NCI-H1092 (cell line): ENCODE measurements around the gene SNORC.

Experiments
- DNase-seq: peaks from one replicate; lab custom pipeline; 2025; lab: John Stamatoyannopoulos, UW

The SNORC gene

DNA sequence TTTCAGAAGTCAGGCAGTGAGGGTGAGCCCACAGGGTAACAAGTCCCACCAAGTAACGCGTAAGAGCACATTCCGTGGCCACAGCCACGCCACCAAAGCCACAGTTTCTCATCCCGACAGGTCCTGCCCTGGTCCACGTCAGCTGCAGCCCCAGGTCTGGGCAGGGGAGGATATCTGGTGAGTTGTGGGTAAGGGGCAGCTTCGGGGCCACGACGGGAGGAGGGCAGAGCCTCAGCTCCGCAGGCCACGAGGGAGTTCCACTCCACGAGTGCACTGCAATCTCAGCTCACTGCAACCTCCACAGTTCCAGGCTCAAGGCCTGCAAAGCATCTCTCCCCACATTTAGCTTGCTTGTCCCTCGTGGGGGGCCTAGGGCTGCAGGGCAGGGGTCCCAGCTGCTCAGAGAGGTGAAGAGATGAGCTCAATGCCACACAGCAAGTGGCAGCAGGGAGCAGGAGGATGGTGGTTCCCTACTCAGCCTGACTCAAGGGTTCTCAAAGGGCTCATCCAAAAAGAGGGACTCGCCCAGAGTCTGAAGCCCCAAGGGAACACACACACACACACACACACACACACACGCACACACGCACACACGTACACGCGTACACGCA, 12.5 kb downstream of the SNORC start:
- no peak for DNase-seq

DNA sequence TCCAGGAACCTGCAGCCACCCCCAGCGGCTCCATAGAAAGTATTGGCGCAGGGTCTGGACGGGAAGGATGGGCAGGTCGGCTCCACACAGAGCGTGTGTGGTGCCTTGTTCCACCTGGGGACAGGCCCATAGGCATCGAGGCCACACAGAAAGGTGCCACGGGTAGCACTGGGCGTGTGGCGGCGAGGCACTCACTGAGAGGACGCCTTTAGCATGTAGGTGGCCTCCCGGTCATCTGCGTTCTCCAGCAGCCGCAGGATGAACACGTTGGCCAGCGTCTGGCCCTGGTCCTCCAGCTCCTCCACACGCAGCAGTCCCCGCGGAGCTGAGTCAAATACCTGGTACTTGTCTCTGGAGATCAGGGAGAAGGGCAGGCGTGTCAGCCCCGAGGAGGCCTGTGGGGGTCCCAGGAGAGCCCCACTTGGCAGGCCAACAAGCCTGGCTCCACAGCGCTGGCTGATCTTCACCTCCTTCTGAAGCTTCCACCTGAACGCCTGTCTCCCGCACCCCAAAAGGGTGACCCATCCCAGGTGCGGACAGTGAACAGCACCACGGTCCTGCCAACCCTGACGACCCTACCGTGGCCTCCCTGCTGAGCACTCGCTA, 13.2 kb downstream of the SNORC start:
- DNase-seq = no peak

DNA sequence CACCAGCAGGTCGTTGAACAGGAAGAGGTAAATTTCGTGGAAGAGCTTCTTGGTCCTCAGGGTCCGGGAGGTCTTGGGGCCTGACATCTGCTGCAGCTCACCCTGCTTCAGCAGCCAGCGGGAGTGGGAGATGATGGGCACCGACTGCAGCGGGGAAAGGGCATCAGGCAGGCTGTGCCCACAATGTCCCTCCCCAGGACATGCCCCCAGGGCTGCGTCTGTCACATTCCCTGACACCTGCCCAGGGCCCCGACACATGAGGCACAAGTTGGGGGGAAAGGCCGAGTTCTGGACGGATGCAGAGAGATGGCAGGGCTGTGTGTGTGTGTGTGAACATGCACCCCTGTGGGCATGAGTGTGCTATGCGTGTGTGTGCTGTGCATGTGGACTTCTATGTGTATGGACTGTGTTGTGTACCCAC, 13.9 kb downstream of the SNORC start:
- no peak for DNase-seq

DNA sequence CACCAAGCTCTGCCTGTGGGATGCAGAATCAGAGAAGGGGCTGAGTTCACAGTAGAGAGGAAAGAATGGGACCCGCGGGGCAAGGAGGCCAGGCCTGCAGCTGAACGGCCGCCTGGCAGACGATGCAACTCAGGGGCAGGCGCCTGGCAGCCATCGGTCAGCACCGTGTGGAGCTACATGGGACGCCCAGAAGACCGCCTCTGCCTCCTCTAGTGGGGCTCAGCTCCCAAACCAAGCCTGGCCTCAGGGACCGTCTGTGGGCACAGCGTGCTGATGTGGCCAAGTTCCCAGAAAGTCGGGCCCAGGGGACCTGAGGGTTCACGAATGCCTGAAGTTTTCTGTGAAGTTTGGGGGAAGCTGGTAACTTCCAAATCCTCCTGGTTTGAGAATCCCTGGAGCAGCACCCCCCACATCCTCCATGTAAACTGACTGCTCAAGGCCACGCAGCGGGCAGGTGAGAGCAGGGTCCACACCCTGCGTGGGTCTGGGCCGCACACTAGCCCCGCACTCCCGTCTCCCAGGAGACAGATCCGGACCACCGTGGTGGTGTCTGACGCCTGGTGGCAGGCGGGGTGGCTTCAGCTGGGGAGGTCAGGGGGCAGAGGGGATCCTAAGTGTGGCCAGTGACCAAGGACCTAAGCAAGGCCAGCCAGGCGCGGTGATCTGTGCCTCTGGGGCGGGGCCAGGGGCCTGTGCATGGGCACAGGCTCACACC, 14.6 kb downstream of the SNORC start:
- no peak for DNase-seq

DNA sequence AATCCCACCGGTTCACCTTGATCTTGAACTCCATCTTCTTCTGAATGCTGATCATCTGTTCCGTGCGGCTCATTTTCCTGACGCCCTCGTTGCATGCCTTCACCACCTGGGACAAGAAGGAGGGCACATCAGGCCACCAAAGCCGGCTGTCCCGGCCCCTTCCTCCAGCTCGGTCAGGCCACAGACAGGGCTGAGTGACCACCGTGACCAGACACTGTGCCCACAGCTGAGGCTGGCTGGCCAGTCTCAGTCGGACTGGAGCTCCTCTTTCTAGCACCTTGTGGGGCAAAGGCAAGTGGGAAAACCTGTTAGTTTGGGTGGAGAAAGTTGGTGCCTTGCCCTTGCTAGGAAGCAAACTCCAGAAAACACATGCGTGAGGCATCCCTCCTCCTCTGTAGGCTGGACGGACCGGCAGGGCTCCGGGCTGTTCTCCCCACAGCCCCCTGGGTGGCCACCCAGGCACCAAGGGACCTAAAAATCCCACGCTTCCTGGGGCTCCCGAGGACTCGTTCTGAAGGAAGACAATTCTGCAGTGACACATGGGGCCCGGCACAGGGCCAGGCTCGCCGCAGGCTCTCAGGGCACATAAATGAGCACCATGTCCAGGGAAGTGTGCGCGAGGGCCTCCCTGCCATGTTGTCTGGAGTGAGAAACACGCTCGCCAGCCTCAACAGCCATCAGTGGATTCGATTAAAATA, 15.3 kb downstream of the SNORC start:
- no peak for DNase-seq

DNA sequence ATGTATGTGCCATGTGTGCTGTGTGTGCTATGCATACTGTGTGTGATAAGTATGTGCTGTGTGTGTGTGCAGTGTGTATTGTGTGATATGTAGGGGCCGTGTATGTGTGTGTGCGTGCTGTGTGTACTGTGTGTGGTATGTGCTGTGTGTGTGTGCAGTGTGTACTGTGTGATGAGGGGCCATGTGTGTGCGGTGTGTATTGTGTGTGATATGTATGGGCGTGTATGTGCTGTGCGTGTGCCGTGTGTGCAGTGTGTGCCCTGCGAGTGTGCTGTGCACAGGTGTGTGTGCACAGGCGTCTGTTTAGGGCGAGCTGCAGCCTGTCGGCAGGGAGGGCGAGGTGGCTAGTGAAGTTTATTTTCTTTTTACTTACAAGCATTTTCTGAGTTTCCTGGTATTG, 16.1 kb downstream of the SNORC start:
- DNase-seq = no peak

DNA sequence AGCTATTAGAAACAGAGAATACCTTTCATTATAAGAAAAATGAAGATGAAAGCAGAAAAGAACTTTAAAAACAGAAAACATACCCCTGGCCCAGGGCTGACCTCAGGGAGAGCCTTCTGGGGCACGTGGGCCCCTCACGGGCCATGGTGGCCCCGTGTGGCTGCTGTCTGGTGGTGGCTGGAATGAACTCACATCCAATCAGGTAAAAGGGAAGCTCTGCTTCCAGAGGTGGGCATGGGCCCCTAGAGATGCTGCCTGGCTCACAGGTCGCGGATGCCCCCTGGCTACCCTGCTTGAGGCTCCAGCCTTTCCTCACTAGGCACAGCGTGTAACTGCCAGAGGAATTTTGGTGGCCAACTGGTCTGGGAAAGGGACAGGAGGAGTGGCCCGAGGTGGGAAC, 16.6 kb downstream of the SNORC start:
- no peak for DNase-seq

DNA sequence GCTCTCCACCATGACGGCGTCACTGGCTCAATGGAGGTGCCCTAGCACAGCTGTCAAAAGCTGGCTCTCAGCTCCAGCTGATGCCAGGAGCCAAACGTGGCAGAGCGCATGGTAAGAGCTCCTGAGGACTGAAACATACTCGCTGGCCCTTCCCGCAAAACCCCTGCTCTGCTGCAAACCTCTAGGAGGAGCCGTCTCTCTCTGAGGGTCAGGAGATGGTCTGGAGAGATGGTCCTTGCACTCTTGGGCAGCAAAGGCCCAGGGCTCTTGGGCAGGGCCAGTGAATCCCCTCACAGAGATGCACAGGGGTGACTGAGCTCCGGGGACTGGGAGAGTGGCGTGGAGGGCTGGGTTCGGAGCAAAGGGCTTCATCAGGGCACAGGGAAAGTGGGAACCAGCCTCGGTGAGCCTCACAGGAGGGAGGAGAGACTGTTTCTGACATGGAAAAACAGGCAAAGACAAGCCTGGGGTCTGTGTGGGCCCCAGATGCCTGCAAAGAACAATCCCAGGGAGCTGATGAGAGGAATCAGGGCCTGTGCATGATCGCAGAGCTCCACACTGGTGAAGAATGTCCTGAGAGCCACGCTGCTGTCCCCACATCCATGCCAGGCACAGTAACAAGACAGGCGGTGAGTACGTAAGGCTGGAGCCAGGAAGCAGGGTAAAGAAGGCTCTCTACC, 17.2 kb downstream of the SNORC start:
- DNase-seq = no peak

DNA sequence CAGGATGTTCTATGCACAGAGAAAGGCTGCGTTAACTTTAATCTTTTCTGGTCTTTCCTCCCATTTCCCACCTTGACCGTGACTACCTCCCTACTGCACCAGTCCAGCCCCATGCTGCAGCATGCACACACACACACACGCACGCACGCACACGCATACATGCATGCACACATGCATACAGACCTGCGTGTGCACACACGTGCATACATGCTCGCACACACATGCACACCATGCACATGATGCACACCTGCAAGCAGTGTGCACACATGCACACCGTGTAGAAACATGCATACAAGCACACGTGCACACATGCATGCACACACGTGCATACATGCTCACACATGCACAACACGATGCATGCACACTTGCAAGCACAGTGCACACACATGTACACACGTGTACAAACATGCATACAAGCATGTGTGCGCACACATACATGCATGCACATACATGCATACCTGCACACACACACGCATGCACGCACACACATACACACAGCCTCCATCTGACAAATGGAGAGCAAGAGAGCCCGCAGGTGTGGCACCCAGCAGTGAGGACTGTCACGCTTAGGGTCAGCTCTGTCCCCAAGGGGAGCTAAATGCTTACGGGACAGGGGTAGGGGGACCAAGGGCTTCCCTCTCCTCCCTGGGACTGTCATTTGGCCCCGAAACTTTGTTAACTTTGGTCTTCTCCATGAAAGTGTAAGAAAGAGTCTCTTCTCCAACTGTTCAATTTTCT, 18.2 kb downstream of the SNORC start:
- no peak for DNase-seq

DNA sequence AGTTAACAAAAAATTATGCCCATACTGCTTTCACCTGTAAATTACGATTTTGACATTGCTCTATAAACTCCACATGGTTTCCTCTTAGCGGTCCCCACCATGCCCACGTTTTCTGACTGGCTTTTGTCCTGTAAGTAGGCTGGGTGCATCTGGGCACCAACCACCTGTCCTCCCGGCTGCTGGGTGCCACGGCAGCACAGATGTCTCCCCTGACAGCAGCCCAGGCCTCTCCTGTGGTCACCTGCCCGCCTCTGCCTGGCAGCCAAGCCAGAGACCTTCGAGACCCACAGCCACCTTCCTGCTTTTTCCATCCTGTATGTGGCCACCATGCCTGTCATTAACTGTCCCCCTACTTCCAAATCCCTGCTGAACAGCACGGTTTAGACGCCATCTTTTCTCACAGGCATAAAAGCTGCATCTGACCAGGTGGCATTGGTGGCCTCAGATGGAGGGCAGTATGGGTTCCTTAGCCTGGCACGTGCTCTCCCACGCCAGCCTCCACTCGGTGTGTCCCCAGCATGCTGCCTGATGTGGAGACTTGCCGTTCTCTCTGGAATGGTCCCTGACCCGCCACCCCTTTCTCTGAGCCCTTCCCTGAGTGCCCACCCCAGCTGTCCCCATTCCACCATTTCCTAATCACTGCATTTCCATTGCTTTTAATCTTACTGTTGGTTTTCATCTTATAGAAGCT, 18.9 kb downstream of the SNORC start:
- DNase-seq = no peak

DNA sequence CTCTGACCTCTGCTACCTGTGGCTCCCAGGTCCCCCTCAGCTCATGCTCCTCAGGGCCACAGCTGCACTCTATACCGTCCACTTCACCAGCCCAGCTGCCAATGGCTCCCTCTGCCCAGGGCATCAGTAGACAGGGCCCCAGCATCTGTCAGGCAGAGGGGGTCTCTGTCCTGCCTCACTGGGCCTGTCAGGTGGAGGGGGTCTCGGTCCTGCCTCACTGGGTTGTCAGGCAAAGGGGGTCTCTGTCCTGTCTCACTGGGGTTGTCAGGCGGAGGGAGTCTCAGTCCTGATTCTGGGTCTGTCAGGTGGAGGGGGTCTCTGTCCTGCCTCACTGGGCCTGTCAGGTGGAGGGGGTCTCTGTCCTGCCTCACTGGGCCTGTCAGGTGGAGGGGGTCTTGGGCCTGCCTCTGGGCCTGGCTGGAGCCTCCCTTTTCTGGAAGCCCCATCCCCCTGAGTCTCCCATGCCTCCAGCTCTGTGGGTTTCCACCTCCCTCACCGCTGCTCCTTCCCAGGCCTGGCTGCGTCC, 19.9 kb downstream of the SNORC start:
- DNase-seq = no peak

DNA sequence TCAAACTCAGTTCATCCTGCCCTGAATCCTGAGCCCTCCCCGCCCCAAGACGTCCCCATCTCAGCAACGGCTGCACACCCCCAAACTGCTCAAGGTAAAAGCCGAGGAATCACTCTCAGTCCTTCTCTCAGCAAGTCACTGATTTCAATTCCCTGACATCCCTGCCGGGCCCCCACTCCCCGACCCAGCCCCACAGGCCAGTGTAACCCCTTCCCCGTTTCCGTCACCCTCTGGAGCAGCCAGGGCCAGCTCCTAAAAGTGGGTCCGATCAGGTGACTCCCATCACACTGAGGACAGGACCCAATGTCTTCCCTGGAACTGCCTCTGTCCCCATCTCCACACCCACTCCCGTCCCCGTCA, 20.5 kb downstream of the SNORC start:
- no peak for DNase-seq

DNA sequence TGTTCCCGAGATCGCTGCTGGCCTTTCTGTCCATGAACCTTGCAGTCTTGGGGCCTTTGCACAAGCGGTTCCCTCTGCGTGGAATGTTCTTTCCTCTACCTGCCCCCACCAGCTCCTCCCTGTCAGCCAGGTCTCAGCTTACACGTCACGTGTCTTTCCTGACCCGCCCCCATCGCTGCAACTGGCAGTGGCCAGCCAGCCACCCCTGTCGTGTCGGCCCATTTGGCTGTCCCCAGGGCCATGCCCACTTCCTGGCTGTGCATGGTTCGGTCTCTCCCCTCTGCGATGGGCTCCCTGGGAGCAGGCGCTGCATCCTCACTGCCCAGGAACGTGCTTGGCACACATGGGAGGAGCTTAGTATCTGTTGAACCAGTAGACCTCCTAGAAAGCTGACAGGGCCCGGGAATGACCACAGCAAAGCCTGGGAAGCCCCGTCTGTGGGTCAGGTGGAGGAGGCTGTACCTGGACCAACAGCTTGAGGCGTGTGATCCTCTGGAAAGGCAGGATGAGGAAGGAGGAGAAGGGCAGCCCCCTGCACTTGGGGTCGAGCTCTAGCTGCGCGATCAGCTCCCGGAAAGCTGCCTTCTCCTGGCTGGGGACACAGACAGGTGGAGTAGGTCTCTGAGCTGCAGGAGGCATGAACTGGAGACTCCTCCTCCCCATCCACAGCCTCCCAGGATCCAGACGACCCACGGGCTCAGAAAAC, 21.0 kb downstream of the SNORC start:
- DNase-seq = no peak

DNA sequence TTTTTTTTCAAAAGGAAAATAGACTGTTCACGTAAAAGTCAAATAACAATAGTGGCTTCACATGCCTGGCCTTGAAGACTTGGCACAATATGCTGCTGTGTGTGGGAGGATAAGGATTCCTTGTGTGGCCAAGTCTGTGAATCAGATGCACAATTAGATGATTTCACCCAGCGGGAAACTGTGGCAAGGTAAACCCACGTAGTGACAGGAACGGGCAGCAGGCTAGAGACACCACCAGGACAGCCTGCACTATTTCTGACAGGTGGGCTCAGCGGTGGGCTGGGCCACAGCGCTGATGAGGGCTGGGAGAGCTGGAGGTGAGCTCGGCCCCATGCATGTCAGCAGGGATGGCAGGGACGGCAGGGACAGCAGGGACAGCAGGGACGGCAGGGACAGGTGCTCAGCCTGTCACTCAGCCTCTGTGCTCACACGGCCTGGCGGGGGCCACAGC, 21.6 kb downstream of the SNORC start:
- no peak for DNase-seq

DNA sequence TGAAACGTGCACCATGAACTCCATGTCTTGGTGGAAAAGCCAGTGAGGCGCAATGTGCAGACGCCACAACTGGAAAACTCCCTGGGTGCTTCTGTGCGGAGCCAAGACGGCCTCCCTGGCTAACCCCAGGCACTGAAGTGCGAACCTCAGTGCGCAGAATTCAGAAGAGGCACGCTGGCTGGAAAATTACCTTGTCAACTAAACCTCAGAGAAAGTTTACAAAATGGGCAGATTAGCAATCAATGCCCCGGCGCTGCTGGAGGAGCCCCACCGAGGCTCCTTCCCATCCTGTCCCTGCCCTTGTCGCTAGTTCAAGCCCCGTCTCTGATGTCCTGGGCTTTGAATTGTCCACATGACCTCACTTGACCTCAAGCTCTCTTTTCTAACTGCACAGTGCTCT, 22.2 kb downstream of the SNORC start:
- no peak for DNase-seq

DNA sequence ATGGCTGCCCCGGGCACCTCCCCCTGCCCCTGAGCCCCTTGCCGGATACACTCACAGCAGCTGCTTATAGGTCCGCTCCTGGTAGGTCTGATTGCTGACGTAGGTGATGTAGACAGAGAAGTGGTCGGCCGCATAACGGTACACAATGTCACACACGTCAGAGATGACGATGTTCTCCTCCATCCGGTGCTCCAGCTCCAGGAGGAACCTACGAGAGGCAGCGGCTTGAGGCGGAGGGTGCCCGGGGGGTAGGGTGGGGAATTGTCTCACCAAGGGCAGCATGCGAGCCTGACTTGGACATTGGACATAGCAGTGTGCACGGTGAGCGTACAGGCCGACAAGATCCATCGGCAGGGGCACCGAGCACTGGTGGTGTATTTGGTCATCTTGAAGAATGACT, 22.8 kb downstream of the SNORC start:
- no peak for DNase-seq

DNA sequence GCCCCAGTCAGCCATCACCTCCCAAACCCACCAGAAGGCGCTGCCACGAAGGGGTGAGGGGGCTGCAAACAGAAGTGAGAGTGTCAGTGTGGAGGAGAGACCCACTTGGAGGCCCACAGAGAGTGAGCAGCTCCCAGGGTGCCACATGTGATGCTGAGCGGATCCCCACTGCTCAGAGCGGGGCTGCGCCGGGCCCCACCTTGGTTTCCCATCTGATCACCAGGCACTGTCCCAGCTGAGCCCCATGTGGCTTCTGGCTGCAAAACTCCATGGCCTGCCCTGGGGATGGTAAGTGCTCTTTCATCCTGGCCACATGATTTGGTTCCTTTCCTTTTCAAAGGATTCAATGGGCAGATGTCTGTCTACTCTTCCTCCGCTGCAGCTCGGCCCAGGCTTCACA, 23.8 kb downstream of the SNORC start:
- DNase-seq = no peak

DNA sequence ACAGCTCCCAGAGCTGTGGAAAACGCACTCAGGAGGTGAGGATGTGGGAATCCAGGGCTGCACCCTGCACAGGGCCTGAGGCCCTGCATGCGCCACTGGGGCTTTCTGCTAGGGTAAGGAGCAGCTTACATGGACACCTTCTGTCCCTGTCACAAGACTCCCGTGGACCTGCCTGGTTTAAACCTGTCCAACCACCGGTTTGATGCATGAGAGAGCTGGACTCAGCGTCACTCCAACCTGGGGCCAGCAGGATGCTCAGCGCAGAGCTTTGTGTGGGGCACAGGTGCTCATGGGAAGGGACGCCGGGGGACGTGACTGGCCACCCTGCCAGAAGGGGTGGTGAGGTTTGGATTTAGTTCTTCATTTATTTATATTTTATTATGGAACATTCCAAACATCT, 24.2 kb downstream of the SNORC start:
- DNase-seq = no peak

DNA sequence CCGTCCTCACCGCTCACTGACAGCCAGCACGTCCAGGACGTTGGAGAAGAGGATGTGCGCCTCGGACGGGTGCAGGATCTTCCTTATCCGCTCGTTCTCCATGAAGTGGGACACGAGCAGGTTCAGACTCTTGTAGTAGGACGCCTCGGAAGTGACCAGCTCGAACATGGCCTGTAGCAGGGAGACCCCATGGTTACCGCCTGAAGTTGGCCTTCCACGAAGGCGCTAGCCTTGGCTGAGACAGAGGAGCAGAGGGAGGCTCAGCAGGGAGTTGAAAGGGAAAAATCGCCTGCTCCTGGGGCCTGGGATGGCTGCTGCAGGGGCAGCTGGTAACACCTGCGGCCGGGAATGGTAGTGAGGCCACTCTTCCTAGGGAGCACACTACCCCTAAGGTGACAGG, 24.7 kb downstream of the SNORC start:
- DNase-seq = no peak

DNA sequence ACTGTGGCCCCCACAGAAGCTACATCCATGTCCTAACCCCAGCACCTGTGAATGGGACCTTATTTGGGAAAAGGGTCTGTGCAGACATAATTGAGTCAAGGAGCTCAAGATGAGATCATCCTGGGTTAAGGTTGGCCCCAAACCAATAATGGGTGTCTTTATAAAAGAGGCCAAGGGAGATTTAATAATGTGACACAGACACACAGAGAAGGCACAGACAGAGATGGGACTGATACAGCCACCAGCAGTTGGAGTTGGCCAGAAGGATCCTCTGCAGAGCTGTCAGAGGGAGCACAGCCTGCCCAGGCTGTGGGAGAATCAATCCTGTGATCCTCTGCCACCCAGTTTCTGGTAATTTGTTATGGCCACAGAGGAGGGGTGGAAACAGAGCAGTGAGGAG, 26.0 kb downstream of the SNORC start:
- DNase-seq = no peak
